SK-N-SH treated with all-trans-retinoic acid at 6 μM for 48 hours (cell line): ENCODE measurements around the gene PPP3CA.

ENCODE experiments used
- ATAC-seq: fragments of 200-7000 bp; cut with Tn5 transposase; 3 replicates; pipeline ENCODE4 v1.9.1; 2020; ENCODE audit warnings: mild to moderate bottlenecking, moderate library complexity
- ARNTL ChIP-seq: fragments of 450-650 bp; formaldehyde crosslinking; IDR thresholded peaks from 2 replicates; pipeline ENCODE4 v1.5.0; 2020; ENCODE audit warnings: low read depth, mild to moderate bottlenecking, moderate library complexity, borderline replicate concordance
- CSDC2 ChIP-seq: fragments of 250-450 bp; sonication (Bioruptor Pico); IDR thresholded peaks from 2 replicates; pipeline ENCODE4 v1.5.0; 2020; ENCODE audit warnings: mild to moderate bottlenecking, moderate library complexity
- ESRRG ChIP-seq: fragments of 250-450 bp; sonication (Bioruptor Pico); IDR thresholded peaks from 2 replicates; pipeline ENCODE4 v1.6.1; 2021; ENCODE audit warnings: mild to moderate bottlenecking
- GLIS3 ChIP-seq: fragments of 250-450 bp; sonication (Bioruptor Pico); IDR thresholded peaks from 2 replicates; pipeline ENCODE4 v1.5.0; 2020; ENCODE audit warnings: mild to moderate bottlenecking, moderate library complexity
- ISL1 ChIP-seq: fragments of 250-450 bp; sonication (Bioruptor Pico); IDR thresholded peaks from 2 replicates; pipeline ENCODE4 v2.1.2; 2022; ENCODE audit warnings: mild to moderate bottlenecking, moderate library complexity
- OSR1 ChIP-seq: fragments of 250-450 bp; sonication (Bioruptor Pico); IDR thresholded peaks from 2 replicates; pipeline ENCODE4 v1.8.0; 2022; ENCODE audit warnings: moderate library complexity, mild to moderate bottlenecking, inconsistent platforms
- PPARA ChIP-seq: fragments of 250-450 bp; sonication (Bioruptor Pico); IDR thresholded peaks from 2 replicates; pipeline ENCODE4 v1.5.0; 2020; ENCODE audit warnings: mild to moderate bottlenecking, borderline replicate concordance
- SNAI2 ChIP-seq: fragments of 250-450 bp; sonication (Bioruptor Pico); IDR thresholded peaks from 2 replicates; pipeline ENCODE4 v1.5.0; 2020; ENCODE audit warnings: mild to moderate bottlenecking, moderate library complexity
- TCF4 ChIP-seq: fragments of 250-450 bp; sonication (Bioruptor Pico); IDR thresholded peaks from 2 replicates; pipeline ENCODE4 v1.8.0; 2021; ENCODE audit warnings: mild to moderate bottlenecking, moderate library complexity, borderline replicate concordance
- ZC3H10 ChIP-seq: fragments of 250-450 bp; sonication (Bioruptor Pico); IDR thresholded peaks from 2 replicates; pipeline ENCODE4 v1.5.1; 2021; ENCODE audit warnings: mild to moderate bottlenecking, moderate library complexity
- ZFP3 ChIP-seq: fragments of 250-450 bp; sonication (Bioruptor Pico); IDR thresholded peaks from 2 replicates; pipeline ENCODE4 v1.5.0; 2020; ENCODE audit warnings: mild to moderate bottlenecking, moderate library complexity
- ZNF565 ChIP-seq: fragments of 450-650 bp; formaldehyde crosslinking; conservative IDR thresholded peaks from 2 replicates; pipeline ENCODE4 v1.5.0; 2020; ENCODE audit warnings: low read depth, mild to moderate bottlenecking, moderate library complexity
- ZNF8 ChIP-seq: fragments of 450-650 bp; formaldehyde crosslinking; IDR thresholded peaks from 2 replicates; pipeline ENCODE4 v1.5.0; 2020; ENCODE audit warnings: mild to moderate bottlenecking, moderate library complexity
- TF ChIP-seq, protein P1 (sequence below): fragments of 250-450 bp; sonication (Bioruptor Pico); IDR thresholded peaks from 2 replicates; pipeline ENCODE4 v1.8.0; 2021; ENCODE audit warnings: low read depth, mild to moderate bottlenecking, moderate library complexity, borderline replicate concordance
- TF ChIP-seq, protein P2 (sequence below): fragments of 250-450 bp; sonication (Bioruptor Pico); IDR thresholded peaks from 2 replicates; pipeline ENCODE4 v1.5.1; 2021; ENCODE audit warnings: mild to moderate bottlenecking, moderate library complexity
- TF ChIP-seq, protein P3 (sequence below): fragments of 250-450 bp; sonication (Bioruptor Pico); IDR thresholded peaks from 2 replicates; pipeline ENCODE4 v1.5.0; 2020; ENCODE audit warnings: mild to moderate bottlenecking, moderate library complexity
- TF ChIP-seq, protein P4 (sequence below): fragments of 250-450 bp; sonication (Bioruptor Pico); IDR thresholded peaks from 2 replicates; pipeline ENCODE4 v1.5.1; 2020; ENCODE audit warnings: low read depth, mild to moderate bottlenecking, moderate library complexity

PPP3CA gene

DNA sequence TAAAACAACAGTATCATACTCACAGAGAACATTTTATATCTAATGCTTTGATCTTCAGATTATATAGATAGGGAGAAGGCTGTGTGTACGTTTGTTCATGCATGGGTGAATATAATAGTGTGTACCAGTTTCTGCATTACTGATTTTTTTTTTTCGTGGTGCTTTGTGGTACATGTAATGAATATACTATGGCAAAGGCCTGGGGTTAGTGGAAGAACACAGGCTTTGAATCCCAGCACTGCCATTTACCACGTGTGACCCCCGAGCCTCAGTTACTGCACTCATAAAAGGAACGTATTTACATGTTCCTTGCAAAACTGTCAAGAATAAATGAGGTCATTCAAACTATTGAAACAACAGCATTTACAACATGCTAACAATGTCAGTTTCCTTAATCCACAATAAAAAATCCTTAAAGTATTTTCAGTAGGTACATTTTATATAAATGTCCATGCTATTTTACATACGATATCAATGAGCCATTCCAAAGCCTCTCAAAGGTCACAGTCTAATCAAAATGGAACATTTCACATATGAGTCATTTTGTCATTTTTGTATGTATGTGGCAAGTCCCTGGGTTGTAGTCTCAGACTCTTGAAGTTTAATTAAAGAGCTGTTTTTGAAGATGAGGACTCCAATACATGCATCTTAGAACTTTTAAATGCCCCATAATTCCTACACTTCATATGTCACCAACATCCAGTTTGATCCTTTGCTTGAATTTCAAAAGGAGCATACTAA is 242.8 kb downstream of the PPP3CA start:
- ATAC-seq, result no peak
- TF ChIP-seq PPARA (CRISPR knock-in tag) (no peak), TCF4 (CRISPR knock-in tag) (no peak), ZNF8 (CRISPR knock-in tag) (no peak), ZFP3 (CRISPR knock-in tag) (no peak), SNAI2 (CRISPR knock-in tag) (no peak), ZNF565 (no peak), GLIS3 (CRISPR knock-in tag) (no peak), ISL1 (CRISPR knock-in tag) (no peak), ZC3H10 (no peak), ESRRG (no peak)
- TF ChIP-seq, protein P1, sequence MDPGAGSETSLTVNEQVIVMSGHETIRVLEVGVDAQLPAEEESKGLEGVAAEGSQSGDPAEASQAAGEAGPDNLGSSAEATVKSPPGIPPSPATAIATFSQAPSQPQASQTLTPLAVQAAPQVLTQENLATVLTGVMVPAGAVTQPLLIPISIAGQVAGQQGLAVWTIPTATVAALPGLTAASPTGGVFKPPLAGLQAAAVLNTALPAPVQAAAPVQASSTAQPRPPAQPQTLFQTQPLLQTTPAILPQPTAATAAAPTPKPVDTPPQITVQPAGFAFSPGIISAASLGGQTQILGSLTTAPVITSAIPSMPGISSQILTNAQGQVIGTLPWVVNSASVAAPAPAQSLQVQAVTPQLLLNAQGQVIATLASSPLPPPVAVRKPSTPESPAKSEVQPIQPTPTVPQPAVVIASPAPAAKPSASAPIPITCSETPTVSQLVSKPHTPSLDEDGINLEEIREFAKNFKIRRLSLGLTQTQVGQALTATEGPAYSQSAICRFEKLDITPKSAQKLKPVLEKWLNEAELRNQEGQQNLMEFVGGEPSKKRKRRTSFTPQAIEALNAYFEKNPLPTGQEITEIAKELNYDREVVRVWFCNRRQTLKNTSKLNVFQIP (CRISPR knock-in tag), result no peak
- TF ChIP-seq, protein P2, sequence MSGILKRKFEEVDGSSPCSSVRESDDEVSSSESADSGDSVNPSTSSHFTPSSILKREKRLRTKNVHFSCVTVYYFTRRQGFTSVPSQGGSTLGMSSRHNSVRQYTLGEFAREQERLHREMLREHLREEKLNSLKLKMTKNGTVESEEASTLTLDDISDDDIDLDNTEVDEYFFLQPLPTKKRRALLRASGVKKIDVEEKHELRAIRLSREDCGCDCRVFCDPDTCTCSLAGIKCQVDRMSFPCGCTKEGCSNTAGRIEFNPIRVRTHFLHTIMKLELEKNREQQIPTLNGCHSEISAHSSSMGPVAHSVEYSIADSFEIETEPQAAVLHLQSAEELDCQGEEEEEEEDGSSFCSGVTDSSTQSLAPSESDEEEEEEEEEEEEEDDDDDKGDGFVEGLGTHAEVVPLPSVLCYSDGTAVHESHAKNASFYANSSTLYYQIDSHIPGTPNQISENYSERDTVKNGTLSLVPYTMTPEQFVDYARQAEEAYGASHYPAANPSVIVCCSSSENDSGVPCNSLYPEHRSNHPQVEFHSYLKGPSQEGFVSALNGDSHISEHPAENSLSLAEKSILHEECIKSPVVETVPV (CRISPR knock-in tag), result no peak
- TF ChIP-seq, protein P3, sequence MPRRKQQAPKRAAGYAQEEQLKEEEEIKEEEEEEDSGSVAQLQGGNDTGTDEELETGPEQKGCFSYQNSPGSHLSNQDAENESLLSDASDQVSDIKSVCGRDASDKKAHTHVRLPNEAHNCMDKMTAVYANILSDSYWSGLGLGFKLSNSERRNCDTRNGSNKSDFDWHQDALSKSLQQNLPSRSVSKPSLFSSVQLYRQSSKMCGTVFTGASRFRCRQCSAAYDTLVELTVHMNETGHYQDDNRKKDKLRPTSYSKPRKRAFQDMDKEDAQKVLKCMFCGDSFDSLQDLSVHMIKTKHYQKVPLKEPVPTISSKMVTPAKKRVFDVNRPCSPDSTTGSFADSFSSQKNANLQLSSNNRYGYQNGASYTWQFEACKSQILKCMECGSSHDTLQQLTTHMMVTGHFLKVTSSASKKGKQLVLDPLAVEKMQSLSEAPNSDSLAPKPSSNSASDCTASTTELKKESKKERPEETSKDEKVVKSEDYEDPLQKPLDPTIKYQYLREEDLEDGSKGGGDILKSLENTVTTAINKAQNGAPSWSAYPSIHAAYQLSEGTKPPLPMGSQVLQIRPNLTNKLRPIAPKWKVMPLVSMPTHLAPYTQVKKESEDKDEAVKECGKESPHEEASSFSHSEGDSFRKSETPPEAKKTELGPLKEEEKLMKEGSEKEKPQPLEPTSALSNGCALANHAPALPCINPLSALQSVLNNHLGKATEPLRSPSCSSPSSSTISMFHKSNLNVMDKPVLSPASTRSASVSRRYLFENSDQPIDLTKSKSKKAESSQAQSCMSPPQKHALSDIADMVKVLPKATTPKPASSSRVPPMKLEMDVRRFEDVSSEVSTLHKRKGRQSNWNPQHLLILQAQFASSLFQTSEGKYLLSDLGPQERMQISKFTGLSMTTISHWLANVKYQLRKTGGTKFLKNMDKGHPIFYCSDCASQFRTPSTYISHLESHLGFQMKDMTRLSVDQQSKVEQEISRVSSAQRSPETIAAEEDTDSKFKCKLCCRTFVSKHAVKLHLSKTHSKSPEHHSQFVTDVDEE (CRISPR knock-in tag), result no peak

DNA sequence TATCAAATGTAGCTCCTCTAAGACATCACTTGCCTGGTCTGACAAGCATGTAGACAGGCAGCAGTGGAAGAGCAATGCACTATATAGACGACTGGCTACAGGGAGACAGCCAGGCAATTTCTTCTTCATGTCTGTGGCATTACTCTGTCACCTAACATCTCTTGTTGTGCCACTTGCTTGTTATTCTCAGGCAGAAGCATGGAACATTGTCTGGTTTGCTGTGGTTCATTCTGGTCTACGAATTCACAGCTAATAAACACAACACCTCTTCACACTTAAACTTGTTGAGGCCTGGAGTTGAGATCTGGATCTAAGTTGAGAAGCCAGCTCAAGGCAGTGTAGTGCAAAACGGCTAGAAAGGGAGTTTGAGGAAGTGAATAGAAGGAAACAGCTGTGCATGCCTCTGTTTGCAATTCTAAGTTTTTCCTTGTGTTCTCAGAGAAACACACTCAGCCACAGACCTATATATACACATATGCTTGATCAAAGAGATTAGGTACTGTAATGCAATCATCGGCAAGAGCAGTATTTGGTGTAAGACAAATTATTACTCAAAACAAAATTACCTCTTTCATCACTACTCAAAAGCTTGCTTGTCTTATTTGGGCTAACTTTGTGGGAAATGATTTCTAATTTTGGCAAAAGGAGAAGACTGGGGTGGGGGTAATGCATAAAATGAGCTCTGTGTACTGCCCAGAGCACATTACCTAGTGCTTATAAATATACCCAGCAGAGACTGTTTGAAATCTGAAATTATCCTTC is 243.8 kb downstream of the PPP3CA start:
- peak; percentile 71 for ATAC-seq
- TF ChIP-seq TCF4 (CRISPR knock-in tag), result no peak
- no peak for TF ChIP-seq ESRRG
- TF ChIP-seq, all 23 proteins: peak for 0

DNA sequence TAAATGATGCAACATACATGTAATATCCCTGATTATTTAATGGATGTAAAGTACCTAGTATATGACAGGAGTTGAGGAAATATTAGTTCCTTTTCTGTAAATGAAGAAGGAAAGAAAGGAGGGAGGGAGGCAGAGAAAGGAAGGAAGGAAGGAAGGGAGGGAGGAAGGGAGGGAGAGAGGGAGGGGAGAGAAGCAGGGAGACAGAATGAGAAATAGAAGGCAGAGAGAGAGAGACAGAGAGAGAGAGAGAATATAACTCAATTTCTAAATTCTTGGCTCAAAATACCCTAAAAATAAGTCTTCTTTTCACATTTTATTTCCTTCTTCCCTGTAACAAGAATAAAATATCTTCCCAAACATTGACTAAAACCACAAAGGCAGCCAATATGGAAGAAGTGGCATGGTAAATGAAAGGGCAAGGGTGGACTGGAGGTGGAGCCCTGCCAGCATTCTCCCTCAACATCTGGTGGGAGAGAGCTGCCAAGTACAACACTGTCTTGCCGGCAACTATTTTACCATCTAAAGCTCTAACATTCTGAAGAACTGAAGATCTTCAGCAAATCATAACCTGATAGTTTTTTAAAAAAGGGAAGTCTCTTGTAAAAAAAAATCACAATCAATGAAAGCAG is 245.1 kb downstream of the PPP3CA start:
- TF ChIP-seq ARNTL (CRISPR knock-in tag), result no peak
- peak; percentile 54 for TF ChIP-seq TCF4 (CRISPR knock-in tag)
- peak; percentile 88 for ATAC-seq

DNA sequence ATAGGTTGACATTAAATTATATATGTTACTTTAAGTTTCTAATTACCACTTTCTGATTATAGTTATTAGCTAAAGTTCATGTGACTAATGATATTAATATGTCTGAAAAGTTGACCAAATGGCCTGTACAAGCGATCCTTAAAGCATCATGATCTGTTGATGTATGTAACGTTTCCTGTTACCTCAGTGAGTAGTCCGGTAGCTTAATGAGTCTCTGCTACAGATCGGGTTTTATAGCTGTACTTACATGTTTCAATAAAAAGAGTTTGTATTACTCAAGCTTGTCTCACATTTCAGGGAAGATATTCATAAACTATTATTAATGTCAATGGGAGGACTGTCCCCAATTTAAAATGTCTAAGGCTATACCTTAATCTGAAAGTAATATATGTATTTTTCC is 246.3 kb downstream of the PPP3CA start:
- no peak for ATAC-seq
- TF ChIP-seq, protein P4, sequence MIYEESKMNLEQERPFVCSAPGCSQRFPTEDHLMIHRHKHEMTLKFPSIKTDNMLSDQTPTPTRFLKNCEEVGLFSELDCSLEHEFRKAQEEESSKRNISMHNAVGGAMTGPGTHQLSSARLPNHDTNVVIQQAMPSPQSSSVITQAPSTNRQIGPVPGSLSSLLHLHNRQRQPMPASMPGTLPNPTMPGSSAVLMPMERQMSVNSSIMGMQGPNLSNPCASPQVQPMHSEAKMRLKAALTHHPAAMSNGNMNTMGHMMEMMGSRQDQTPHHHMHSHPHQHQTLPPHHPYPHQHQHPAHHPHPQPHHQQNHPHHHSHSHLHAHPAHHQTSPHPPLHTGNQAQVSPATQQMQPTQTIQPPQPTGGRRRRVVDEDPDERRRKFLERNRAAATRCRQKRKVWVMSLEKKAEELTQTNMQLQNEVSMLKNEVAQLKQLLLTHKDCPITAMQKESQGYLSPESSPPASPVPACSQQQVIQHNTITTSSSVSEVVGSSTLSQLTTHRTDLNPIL (CRISPR knock-in tag), result no peak

DNA sequence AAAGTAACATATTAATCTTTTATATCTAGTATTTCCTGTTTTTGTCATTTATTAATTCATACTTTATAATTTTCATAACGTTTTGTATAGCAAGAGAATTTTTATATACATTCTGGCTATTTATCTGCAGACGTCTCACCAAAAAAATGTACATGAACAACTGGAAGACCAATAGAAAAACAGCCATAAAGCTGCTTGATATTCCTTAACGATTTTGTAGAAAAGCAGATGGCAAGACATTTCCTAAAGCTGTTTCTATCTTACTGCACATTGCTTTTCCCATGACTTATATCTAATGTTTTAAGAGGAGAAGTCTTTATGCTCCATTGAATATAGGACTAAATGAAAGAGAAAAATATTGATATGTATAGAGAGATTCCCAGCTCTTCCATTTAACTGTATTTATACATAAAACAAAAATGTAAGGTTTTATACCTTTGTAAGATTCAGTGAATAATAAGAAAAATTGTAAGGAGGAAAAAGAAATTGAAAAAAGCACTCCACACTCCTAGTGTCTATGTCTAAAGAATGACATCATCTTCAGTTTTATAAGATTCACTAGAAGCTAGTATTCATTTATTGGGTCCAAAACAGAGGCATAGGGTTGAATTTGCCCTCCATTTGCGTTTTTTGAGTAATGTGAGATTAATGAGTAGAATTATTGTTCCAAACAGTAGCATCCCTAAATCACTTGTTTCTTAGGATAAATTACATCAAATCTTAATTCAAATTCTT is 248.5 kb downstream of the PPP3CA start:
- no peak for ATAC-seq
- TF ChIP-seq ZNF8 (CRISPR knock-in tag) (no peak), TCF4 (CRISPR knock-in tag) (no peak), SNAI2 (CRISPR knock-in tag) (no peak), CSDC2 (CRISPR knock-in tag) (no peak), OSR1 (no peak)
- TF ChIP-seq, protein P1 (CRISPR knock-in tag), result no peak
- TF ChIP-seq, protein P3 (CRISPR knock-in tag), result no peak
